GM13977 (cell line): ENCODE data around the gene SYCP2L.
"Not testable (repeated sequence)": the region's sequence is repeated elsewhere in the genome, so short reads cannot be mapped to it uniquely, and the experiment has no call there.

Source experiments
- DNase-seq: peaks from one replicate; pipeline ENCODE4 v3.0.0; 2012; ENCODE audit warnings: low spot score
- in situ Hi-C: fragments of 300-500 bp; cut with MboI; formaldehyde crosslinking; loops from one replicate; pipeline ENCODE4 v1.12.0; 2022; ENCODE audit warnings: low sequenced_read_pairs, low pct_unique_long_range_greater_than_20kb, mixed read lengths, inconsistent platforms; ENCODE audit not compliant: unreplicated experiment
- TF ChIP-seq, protein P1 (sequence below): IDR thresholded peaks from 2 replicates; pipeline ENCODE4 v1.5.1; 2012; ENCODE audit warnings: mild to moderate bottlenecking, control low read depth; ENCODE audit not compliant: insufficient read depth; ENCODE audit errors: extremely low read depth, missing control alignments

SYCP2L gene

DNA sequence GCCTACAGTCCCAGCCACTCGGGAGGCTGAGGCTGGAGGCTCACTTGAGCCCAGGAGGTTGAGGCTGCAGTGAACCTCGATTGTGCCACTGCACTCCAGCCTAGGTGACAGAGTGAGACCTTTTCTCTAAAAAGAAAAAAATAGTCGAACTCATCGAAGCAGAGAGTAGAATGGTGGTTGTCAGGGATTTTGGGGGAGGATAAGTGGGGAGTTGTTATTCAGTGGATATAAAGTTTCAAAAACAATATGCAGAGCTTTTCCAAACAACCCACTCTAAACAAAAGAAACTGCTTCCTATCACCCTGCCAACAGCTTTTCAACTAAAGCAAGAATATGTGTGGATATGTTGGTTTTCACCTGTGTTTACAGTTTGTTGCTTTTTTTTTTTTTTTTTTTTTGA lies 37.0 kb upstream of the SYCP2L start:
- in situ Hi-C loops: no loop called here
- no peak for DNase-seq
- TF ChIP-seq, protein P1, sequence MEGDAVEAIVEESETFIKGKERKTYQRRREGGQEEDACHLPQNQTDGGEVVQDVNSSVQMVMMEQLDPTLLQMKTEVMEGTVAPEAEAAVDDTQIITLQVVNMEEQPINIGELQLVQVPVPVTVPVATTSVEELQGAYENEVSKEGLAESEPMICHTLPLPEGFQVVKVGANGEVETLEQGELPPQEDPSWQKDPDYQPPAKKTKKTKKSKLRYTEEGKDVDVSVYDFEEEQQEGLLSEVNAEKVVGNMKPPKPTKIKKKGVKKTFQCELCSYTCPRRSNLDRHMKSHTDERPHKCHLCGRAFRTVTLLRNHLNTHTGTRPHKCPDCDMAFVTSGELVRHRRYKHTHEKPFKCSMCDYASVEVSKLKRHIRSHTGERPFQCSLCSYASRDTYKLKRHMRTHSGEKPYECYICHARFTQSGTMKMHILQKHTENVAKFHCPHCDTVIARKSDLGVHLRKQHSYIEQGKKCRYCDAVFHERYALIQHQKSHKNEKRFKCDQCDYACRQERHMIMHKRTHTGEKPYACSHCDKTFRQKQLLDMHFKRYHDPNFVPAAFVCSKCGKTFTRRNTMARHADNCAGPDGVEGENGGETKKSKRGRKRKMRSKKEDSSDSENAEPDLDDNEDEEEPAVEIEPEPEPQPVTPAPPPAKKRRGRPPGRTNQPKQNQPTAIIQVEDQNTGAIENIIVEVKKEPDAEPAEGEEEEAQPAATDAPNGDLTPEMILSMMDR: no peak

DNA sequence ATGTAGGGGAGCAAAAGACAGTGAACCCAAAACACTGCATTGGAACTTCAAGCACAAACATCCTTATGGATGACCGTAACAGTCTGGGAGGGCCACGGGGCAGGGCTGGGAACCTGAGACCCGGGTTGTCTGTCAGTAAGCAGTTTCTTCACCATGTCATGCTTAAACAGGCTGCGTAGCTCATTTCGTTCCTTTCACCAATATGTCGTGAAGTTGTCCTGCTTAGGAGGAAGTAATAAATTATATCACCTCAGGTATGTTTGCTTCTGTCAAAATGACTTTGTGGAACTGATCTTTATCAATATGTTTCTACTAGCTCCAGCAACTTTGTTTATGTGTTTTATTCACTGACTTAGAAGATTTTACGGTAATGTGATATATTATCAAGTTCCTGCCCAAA lies 36.1 kb upstream of the SYCP2L start:
- no peak for DNase-seq
- TF ChIP-seq, protein P1: no peak
- in situ Hi-C loops: no loop called here

DNA sequence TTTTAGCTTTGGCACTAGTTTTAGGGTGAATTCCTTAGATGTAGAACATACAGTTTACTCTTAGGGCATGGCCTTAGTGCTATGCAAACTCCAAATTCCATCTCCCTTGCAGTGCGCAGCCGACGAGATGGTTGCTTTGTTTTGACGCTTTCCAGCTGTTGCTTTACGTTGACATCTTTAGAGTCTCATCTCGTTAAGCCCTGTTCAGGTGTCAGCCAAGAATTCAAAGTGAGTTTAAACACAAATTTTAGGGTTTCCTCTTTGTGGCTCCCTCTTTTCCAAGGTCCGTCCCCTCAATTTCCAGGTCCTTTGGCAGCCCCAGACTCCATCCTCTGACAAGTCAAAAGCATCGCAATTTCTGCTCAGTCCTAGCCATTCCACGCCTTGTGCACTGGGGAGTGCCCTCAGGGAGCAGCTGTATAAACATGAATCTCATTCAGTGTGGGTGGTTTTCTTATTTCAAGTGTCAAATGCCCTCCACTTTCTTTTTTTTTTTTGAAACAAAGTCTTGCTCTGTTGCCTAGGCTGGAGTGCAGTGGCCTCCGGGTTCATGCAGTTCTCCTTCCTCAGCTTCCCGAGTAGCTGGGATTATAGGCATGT lies 34.4 kb upstream of the SYCP2L start:
- DNase-seq: no peak
- TF ChIP-seq, protein P1: no peak
- in situ Hi-C loops: no loop called here

DNA sequence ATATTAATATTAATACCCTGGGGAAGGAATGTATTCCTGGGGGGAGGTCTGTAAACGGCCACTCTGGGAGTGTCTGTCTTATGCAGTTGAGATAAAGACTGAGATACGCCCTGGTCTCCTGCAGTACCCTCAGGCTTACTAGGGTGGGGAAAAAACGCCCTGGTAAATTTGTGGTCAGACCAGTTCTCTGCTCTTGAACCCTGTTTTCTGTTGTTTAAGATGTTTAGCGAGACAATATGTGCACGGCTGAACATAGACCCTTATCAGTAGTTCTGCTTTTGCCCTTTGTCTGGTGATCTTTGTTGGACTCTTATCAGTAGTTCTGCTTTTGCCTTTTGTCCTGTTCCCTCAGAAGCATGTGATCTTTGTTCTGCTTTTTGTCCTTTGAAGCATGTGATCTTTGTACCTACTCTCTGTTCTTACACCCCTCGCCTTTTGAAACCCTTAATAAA lies 33.0 kb upstream of the SYCP2L start:
- DNase-seq, in situ Hi-C loops: not testable (repeated sequence)

DNA sequence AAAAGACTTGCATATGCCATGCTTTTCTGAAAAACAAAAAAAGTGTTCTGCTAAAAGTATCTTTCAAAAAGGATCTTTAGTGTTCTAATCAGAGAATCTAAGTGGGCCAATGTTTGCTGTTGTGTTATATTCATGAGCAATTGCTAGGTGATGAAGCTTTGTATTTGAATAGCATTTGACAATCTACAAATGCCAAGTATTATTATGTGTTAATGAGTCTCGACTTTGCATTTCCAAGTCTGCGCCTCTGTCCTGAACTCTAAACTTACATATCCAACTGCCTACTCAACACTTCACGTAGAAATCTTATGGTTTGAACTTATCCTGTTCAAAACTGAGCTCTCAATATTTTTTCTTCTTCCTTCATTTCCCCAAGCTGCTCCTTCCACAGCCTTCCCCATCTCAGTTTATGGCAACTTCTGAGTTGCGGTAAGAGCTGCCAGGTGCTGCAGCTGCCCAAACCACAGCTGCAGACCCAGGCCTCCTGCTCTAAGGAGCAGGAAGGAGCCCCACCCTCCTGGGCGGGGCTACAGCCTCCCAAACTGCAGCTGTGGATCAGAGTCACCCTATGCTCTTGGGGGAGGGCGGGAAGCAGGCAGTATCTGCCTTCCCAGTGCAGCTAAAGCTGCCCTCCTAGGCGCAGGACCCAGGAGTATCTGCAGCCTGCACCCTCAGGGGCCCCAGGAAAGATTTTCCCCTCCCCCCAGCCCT lies 31.8 kb upstream of the SYCP2L start:
- TF ChIP-seq, protein P1: no peak
- in situ Hi-C loops: no loop called here
- DNase-seq: no peak

DNA sequence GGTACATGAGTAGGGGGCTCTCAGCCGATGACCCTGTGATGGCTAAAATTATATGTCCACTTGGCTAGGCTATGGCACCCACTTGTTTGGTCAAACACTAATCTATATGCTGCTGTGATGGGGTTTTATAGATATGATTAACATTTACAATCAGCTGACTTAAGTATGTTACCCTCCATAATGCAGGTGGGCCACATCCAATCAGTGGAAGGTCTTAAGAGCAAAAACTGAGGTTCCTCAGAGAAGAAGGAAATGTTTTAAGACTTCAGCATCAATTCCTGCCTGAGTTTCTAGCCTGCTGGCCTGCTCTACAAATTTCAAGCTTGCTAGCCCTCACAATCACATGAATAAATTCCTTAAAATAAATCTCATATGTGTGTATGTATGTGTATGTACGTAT lies 29.6 kb upstream of the SYCP2L start:
- TF ChIP-seq, protein P1: no peak
- in situ Hi-C loops: no loop called here
- no peak for DNase-seq

DNA sequence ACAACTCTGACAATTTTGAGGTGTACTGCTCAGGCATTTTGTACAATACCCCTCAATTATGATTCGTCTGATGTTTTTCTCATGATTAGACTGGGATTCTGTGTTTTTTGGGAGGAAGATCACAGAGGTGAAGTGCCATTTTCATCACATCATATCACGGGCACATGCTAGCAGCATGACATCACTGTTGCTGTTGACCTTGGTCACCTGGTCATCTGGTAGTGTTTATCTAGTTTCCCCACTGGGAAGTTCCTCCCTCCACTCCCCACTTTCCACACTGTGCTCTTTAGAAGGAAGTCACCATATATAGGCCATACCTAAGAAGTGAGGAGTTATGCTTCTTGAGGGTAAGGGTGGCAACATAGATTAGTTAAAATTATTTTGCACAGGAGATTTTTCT lies 25.8 kb upstream of the SYCP2L start:
- in situ Hi-C loops: no loop called here
- DNase-seq: no peak
- TF ChIP-seq, protein P1: no peak
